Measurements from ENCODE around the gene CHRND.
"Not testable (repeated sequence)": the region's sequence is repeated elsewhere in the genome, so short reads cannot be mapped to it uniquely, and the experiment has no call there.

The CHRND gene

DNA sequence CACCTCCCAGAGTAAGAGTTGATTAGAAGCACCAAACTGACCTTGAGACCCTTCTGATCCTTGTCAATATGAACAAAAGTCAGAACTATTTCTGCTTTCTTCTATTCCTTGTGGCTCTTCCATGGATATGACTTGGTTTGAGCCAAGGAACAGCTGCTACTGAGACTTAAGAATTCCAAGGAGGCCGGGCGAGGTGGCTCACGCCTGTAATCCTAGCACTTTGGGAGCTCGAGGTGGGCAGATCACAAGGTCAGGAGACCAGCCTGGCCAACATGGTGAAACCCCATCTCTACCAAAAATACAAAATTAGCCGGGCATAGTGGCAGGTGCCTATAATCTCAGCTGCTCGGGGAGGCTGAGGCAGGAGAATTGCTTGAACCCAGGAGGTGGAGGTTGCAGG lies 44.5 kb downstream of the CHRND start:
- not testable (repeated sequence) for H3K9me3 ChIP-seq (ENCODE audit: control insufficient read depth, insufficient read depth, low read length); H3K27me3 ChIP-seq (ENCODE audit: control insufficient read depth, insufficient read depth, low read length); H3K4me3 ChIP-seq (ENCODE audit: low read depth, low read length); H3K9ac ChIP-seq (ENCODE audit: low read depth, low read length); H3K4me1 ChIP-seq (ENCODE audit: control insufficient read depth, insufficient read depth, low read length); H3K27ac ChIP-seq (ENCODE audit: low read depth, low read length)
- H3K36me3 ChIP-seq (ENCODE audit: control insufficient read depth, insufficient read depth, low read length), result peaks cover 94% of the 10 kb centered on the region

- H3K9ac ChIP-seq (ENCODE audit: low read depth, low read length), result no peak overlapping the region
- peaks cover 90% of the 10 kb centered on the region for H3K36me3 ChIP-seq (ENCODE audit: control insufficient read depth, insufficient read depth, low read length)
These were observed 45.1 kb downstream of the CHRND start for GRCh38 chr2:232571026-232571474.

GRCh38 chr2:232573042-232573441 lies 47.1 kb downstream of the CHRND start:
- Histone ChIP-seq H3K9ac (ENCODE audit: low read depth, low read length) (no peak overlapping the region), H3K4me3 (ENCODE audit: low read depth, low read length) (no peak overlapping the region), H3K4me1 (ENCODE audit: control insufficient read depth, insufficient read depth, low read length) (no peaks in the 10 kb centered on the region), H3K36me3 (ENCODE audit: control insufficient read depth, insufficient read depth, low read length) (peaks cover 77% of the 10 kb centered on the region), H3K27me3 (ENCODE audit: control insufficient read depth, insufficient read depth, low read length) (no peaks in the 10 kb centered on the region), H3K27ac (ENCODE audit: low read depth, low read length) (no peak overlapping the region), H3K9me3 (ENCODE audit: control insufficient read depth, insufficient read depth, low read length) (no peaks in the 10 kb centered on the region)

More at GRCh38 chr2:232571026-232571474, 45.1 kb downstream of the CHRND start:
- no peaks in the 10 kb centered on the region for H3K27me3 ChIP-seq (ENCODE audit: control insufficient read depth, insufficient read depth, low read length)
- H3K4me1 ChIP-seq (ENCODE audit: control insufficient read depth, insufficient read depth, low read length), result no peaks in the 10 kb centered on the region
- no peak overlapping the region for H3K27ac ChIP-seq (ENCODE audit: low read depth, low read length)
- no peak overlapping the region for H3K4me3 ChIP-seq (ENCODE audit: low read depth, low read length)
- no peaks in the 10 kb centered on the region for H3K9me3 ChIP-seq (ENCODE audit: control insufficient read depth, insufficient read depth, low read length)

DNA sequence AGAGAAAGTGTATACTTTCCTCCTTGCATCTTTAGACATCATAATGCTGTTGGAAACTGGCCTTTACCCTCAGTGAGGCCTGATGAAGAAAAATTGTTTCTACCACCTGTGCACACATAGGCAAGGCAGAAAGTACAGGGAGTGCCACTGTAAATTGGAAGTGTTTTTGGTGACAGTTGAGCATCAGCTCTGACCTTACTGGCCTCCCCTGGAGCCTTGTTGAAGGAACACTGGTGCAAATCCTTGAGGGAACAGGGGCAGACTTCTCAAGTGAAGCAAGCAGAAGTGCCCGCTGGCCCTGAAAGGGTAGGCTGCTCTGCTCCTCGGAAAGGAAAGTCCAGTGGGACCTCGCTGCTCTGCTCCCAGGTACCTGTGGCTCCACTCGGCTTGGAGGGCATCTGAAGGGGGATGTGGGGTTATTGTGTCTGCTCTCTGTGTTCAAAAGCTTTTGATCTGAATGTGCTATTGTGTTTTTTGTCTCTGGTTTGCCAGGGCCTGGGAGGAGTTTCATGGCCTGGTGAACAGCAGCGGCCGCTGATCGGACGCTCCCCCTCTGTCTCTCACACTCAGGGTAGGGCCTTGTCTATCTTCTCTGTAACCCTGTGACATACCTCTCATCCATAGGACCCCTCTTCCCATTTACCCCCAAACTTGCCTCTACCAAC lies 47.9 kb downstream of the CHRND start:
- Histone ChIP-seq H3K27ac (ENCODE audit: low read depth, low read length) (no peak overlapping the region), H3K4me1 (ENCODE audit: control insufficient read depth, insufficient read depth, low read length) (no peaks in the 10 kb centered on the region), H3K9me3 (ENCODE audit: control insufficient read depth, insufficient read depth, low read length) (no peaks in the 10 kb centered on the region), H3K36me3 (ENCODE audit: control insufficient read depth, insufficient read depth, low read length) (peaks cover 68% of the 10 kb centered on the region), H3K27me3 (ENCODE audit: control insufficient read depth, insufficient read depth, low read length) (no peaks in the 10 kb centered on the region), H3K9ac (ENCODE audit: low read depth, low read length) (no peak overlapping the region), H3K4me3 (ENCODE audit: low read depth, low read length) (no peak overlapping the region)

GRCh38 chr2:232574674-232575403 lies 48.9 kb downstream of the CHRND start:
- H3K36me3 ChIP-seq (ENCODE audit: control insufficient read depth, insufficient read depth, low read length), result peaks cover 59% of the 10 kb centered on the region
- H3K27me3 ChIP-seq (ENCODE audit: control insufficient read depth, insufficient read depth, low read length), result no peaks in the 10 kb centered on the region
- H3K4me3 ChIP-seq (ENCODE audit: low read depth, low read length), result no peak overlapping the region
- H3K9ac ChIP-seq (ENCODE audit: low read depth, low read length), result no peak overlapping the region
- H3K4me1 ChIP-seq (ENCODE audit: control insufficient read depth, insufficient read depth, low read length), result no peaks in the 10 kb centered on the region
- H3K9me3 ChIP-seq (ENCODE audit: control insufficient read depth, insufficient read depth, low read length), result no peaks in the 10 kb centered on the region
- no peak overlapping the region for H3K27ac ChIP-seq (ENCODE audit: low read depth, low read length)

- H3K4me3 ChIP-seq (ENCODE audit: low read depth, low read length), result no peak overlapping the region
- H3K27me3 ChIP-seq (ENCODE audit: control insufficient read depth, insufficient read depth, low read length), result no peaks in the 10 kb centered on the region
- H3K27ac ChIP-seq (ENCODE audit: low read depth, low read length), result no peak overlapping the region
- H3K4me1 ChIP-seq (ENCODE audit: control insufficient read depth, insufficient read depth, low read length), result no peaks in the 10 kb centered on the region
- no peaks in the 10 kb centered on the region for H3K9me3 ChIP-seq (ENCODE audit: control insufficient read depth, insufficient read depth, low read length)
- no peak overlapping the region for H3K9ac ChIP-seq (ENCODE audit: low read depth, low read length)
- peaks cover 54% of the 10 kb centered on the region for H3K36me3 ChIP-seq (ENCODE audit: control insufficient read depth, insufficient read depth, low read length)
These were observed 49.4 kb downstream of the CHRND start for GRCh38 chr2:232575404-232575746.

DNA sequence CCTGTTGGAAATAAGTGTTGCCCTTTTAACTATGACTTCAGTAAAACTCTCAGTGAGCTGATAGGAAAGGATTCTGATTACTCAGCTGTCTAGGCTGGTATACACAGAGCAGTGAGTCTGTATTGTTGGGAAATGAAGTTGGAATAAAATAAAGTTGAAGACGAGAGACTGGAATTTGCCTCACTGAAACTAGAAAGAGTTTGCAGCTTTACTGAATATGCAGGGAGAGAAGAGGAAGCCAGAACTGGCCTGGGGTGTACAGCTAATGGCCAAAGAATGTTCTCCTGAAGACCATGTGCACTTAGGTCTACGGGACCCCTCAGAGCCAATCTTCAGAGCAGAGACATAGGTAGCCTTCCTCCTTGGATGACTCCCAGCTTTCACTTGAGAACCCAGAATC lies 51.0 kb downstream of the CHRND start:
- no peak overlapping the region for H3K4me3 ChIP-seq (ENCODE audit: low read depth, low read length)
- no peak overlapping the region for H3K27ac ChIP-seq (ENCODE audit: low read depth, low read length)
- H3K27me3 ChIP-seq (ENCODE audit: control insufficient read depth, insufficient read depth, low read length), result no peaks in the 10 kb centered on the region
- H3K9me3 ChIP-seq (ENCODE audit: control insufficient read depth, insufficient read depth, low read length), result no peaks in the 10 kb centered on the region
- H3K4me1 ChIP-seq (ENCODE audit: control insufficient read depth, insufficient read depth, low read length), result no peaks in the 10 kb centered on the region
- peaks cover 56% of the 10 kb centered on the region for H3K36me3 ChIP-seq (ENCODE audit: control insufficient read depth, insufficient read depth, low read length)
- H3K9ac ChIP-seq (ENCODE audit: low read depth, low read length), result no peak overlapping the region

GRCh38 chr2:232577841-232578240 lies 51.9 kb downstream of the CHRND start:
- Histone ChIP-seq H3K9ac (ENCODE audit: low read depth, low read length) (no peak overlapping the region), H3K27ac (ENCODE audit: low read depth, low read length) (no peak overlapping the region), H3K9me3 (ENCODE audit: control insufficient read depth, insufficient read depth, low read length) (no peaks in the 10 kb centered on the region), H3K36me3 (ENCODE audit: control insufficient read depth, insufficient read depth, low read length) (peaks cover 53% of the 10 kb centered on the region), H3K4me1 (ENCODE audit: control insufficient read depth, insufficient read depth, low read length) (no peaks in the 10 kb centered on the region), H3K4me3 (ENCODE audit: low read depth, low read length) (no peak overlapping the region), H3K27me3 (ENCODE audit: control insufficient read depth, insufficient read depth, low read length) (no peaks in the 10 kb centered on the region)

DNA sequence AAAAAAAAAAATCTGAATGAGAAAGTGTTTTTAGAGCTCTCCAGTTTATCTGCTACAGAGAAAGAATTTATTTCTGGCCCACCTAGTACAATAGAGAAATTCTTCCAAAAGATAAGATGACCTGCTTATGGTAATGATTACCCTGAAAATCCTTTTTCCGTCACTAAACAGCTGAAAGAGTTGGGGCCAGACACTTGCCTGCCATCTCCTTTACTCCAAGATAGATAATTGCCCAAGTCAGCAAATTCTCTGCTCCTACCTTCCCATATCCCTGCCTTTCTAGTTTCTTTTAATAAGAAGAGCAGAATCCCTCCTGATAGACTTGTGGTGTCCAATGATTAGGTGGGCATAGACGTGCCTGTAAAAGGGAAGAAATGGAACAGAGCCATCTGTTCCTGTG lies 52.7 kb downstream of the CHRND start:
- Histone ChIP-seq H3K4me3 (ENCODE audit: low read depth, low read length) (no peak overlapping the region), H3K36me3 (ENCODE audit: control insufficient read depth, insufficient read depth, low read length) (peaks cover 49% of the 10 kb centered on the region), H3K9ac (ENCODE audit: low read depth, low read length) (no peak overlapping the region), H3K9me3 (ENCODE audit: control insufficient read depth, insufficient read depth, low read length) (no peaks in the 10 kb centered on the region), H3K27ac (ENCODE audit: low read depth, low read length) (no peak overlapping the region), H3K4me1 (ENCODE audit: control insufficient read depth, insufficient read depth, low read length) (no peaks in the 10 kb centered on the region), H3K27me3 (ENCODE audit: control insufficient read depth, insufficient read depth, low read length) (no peaks in the 10 kb centered on the region)

DNA sequence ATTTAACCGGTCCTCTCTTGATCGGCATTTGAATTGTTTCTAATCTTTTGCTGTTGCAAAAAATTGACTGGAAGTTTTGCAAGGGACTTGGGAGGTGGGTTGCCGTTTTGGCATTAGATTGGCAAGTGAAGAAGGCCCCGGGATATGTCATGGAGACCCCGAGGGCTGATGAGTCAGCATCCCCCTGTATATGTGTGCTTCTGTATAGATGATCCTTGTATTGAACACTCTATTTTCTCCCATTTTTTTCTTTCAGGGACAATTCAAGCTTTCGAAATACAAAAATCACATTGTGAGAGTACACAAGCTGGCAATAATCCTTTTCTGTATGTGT lies 54.7 kb downstream of the CHRND start:
- peaks cover 30% of the 10 kb centered on the region for H3K36me3 ChIP-seq (ENCODE audit: control insufficient read depth, insufficient read depth, low read length)
- no peak overlapping the region for H3K27ac ChIP-seq (ENCODE audit: low read depth, low read length)
- H3K9me3 ChIP-seq (ENCODE audit: control insufficient read depth, insufficient read depth, low read length), result no peaks in the 10 kb centered on the region
- no peak overlapping the region for H3K9ac ChIP-seq (ENCODE audit: low read depth, low read length)
- H3K4me3 ChIP-seq (ENCODE audit: low read depth, low read length), result no peak overlapping the region
- no peaks in the 10 kb centered on the region for H3K27me3 ChIP-seq (ENCODE audit: control insufficient read depth, insufficient read depth, low read length)
- H3K4me1 ChIP-seq (ENCODE audit: control insufficient read depth, insufficient read depth, low read length), result no peaks in the 10 kb centered on the region

- no peaks in the 10 kb centered on the region for H3K27me3 ChIP-seq (ENCODE audit: control insufficient read depth, insufficient read depth, low read length)
- H3K36me3 ChIP-seq (ENCODE audit: control insufficient read depth, insufficient read depth, low read length), result peaks cover 30% of the 10 kb centered on the region
- no peaks in the 10 kb centered on the region for H3K9me3 ChIP-seq (ENCODE audit: control insufficient read depth, insufficient read depth, low read length)
- H3K9ac ChIP-seq (ENCODE audit: low read depth, low read length), result no peak overlapping the region
- no peak overlapping the region for H3K27ac ChIP-seq (ENCODE audit: low read depth, low read length)
- 0 out of 2 replicates have a peak, but pooled peaks cover under 1% of the 10 kb centered on the region for H3K4me1 ChIP-seq (ENCODE audit: control insufficient read depth, insufficient read depth, low read length)
- H3K4me3 ChIP-seq (ENCODE audit: low read depth, low read length), result no peak overlapping the region
These were observed 55.8 kb downstream of the CHRND start for GRCh38 chr2:232581725-232582124.

Data from HUES48 (cell line).